GM19395 (cell line): ENCODE results near the gene CPVL.

ENCODE experiments used
- ATAC-seq: cut with Tn5 transposase; IDR thresholded peaks from one replicate; pipeline ENCODE4 v1.9.1; 2021; ENCODE audit warnings: mild to moderate bottlenecking, moderate library complexity; ENCODE audit not compliant: unreplicated experiment

The CPVL gene

GRCh38 chr7:29156907-29157452 is 10.6 kb upstream of the CPVL start:
- no peak for ATAC-seq

GRCh38 chr7:29154076-29154475 is 7.7 kb upstream of the CPVL start:
- ATAC-seq: no peak

GRCh38 chr7:29150856-29151255 is 4.5 kb upstream of the CPVL start:
- ATAC-seq: no peak

GRCh38 chr7:29149036-29149435 is 2.7 kb upstream of the CPVL start:
- ATAC-seq: no peak

GRCh38 chr7:29147821-29148220 is 1.5 kb upstream of the CPVL start:
- ATAC-seq: no peak

GRCh38 chr7:29146888-29147609 is 712 bp upstream of the CPVL start:
- ATAC-seq: no peak

GRCh38 chr7:29145553-29146056 is 732 bp downstream of the CPVL start:
- ATAC-seq: no peak

- ATAC-seq: no peak
These were observed 2.6 kb downstream of the CPVL start for GRCh38 chr7:29143751-29144150.

- ATAC-seq: no peak
These were observed 4.2 kb downstream of the CPVL start for GRCh38 chr7:29142021-29142727.

- no peak for ATAC-seq
These were observed 5.4 kb downstream of the CPVL start for GRCh38 chr7:29140873-29141468.

- no peak for ATAC-seq
These were observed 6.5 kb downstream of the CPVL start for GRCh38 chr7:29139796-29140195.

GRCh38 chr7:29139191-29139590 is 7.1 kb downstream of the CPVL start:
- ATAC-seq: no peak

- no peak for ATAC-seq
These were observed 7.7 kb downstream of the CPVL start for GRCh38 chr7:29138588-29138987.

- no peak for ATAC-seq
These were observed 10.5 kb downstream of the CPVL start for GRCh38 chr7:29135846-29136245.

GRCh38 chr7:29132980-29133379 is 13.4 kb downstream of the CPVL start:
- ATAC-seq: no peak

- no peak for ATAC-seq
These were observed 14.7 kb downstream of the CPVL start for GRCh38 chr7:29131678-29132077.

- no peak for ATAC-seq
These were observed 16.2 kb downstream of the CPVL start for GRCh38 chr7:29130096-29130495.

GRCh38 chr7:29127527-29127926 is 18.8 kb downstream of the CPVL start:
- ATAC-seq: no peak

GRCh38 chr7:29126804-29127203 is 19.5 kb downstream of the CPVL start:
- ATAC-seq: no peak

- no peak for ATAC-seq
These were observed 22.6 kb downstream of the CPVL start for GRCh38 chr7:29123626-29124190.

- ATAC-seq: no peak
These were observed 23.6 kb downstream of the CPVL start for GRCh38 chr7:29122759-29123158.
